ENCODE results near the gene TALDO1. TPM values are rescaled to one million over a fixed set of nuclear protein-coding genes. Genes with fewer than 3 reads are reported as not detected.

Gene TALDO1
- polyA plus RNA-seq, 1 of the 3 experiments (the other 2 are of a cell fraction) = 103 TPM

DNA sequence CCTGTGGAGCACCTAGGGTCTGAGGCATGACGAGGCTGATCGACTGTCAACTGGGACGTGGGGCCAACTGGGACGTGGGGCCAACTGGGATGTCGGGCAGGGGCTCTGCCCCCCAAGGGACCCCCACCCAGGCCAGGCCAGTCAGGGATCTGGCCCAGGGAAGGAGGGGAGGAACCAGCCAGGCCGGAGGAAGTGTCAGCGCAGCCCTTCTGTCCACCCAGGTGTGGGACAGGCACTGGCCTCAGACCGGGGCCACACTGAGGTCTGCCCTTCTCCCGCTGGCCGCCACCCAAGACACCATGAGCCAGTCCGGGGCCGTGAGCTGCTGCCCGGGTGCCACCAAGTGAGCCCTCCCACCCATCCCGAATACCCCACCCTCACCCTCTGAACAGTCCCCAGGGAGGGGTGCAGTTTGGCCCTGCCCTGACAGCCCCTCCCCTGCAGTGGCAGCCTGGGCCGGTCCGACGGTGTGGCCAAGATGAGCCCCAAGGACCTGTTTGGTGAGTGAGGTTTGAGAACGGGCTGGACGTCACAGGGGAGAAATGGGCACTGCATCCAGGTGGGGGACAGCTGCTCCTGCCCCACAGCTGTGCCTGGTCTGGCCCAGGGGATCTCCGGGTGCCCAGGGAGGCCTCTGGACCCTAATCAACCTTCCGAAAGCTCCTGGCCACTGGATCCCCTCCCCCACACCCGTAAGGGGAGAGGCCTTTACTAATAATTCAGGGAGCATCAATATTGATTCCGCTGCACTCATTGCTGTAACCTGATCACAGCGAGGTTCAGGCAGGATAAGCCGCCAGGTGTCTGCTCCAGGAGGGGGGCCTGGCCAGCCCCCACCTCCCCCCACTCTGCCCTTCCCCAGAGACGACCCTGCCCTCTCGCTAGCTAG is 37.9 kb upstream of the TALDO1 start:
- H2AFZ ChIP-seq (ENCODE audit: low read depth) = no peak overlapping the region
- no peak overlapping the region for H3K9ac ChIP-seq
- H3K79me2 ChIP-seq (ENCODE audit: insufficient read depth) = no peaks in the 10 kb centered on the region
- H3F3A ChIP-seq (replicated peaks; ENCODE audit: insufficient read depth) = no peaks in the 10 kb centered on the region
- CTCF ChIA-PET = interaction anchor here (0.9 to 1.3 kb wide), 3 partner anchors 12 to 18 kb away, joined by 4 read pairs; no protein-coding TSS in a partner anchor
- 79% methylated on average over 22 of the region's 27 CpGs for WGBS (ENCODE audit: low lambda C conversion rate)
- H3K27ac ChIP-seq (ENCODE audit: low read depth in 2 of 2, low read length in 1 of 2) = no peak overlapping the region
- H3K4me3 ChIP-seq (ENCODE audit: low read depth in 2 of 2, low read length in 1 of 2) = no peak overlapping the region
- H3K27me3 ChIP-seq (ENCODE audit: insufficient read depth) = no peaks in the 10 kb centered on the region
- no peak overlapping the region for H3K4me2 ChIP-seq
- no peaks in the 10 kb centered on the region for H3K9me2 ChIP-seq
- no peak for TF ChIP-seq POLR2AphosphoS5 (IDR thresholded peaks at IDR 0.05; ENCODE audit: low read depth, low read length)
- no peak for TF ChIP-seq FOXJ3 (CRISPR knock-in tag; IDR thresholded peaks at IDR 0.05)
- no peak for TF ChIP-seq RCOR1 (IDR thresholded peaks at IDR 0.05; ENCODE audit: low read length)
- TF ChIP-seq FOSL2 (IDR thresholded peaks at IDR 0.05; ENCODE audit: borderline replicate concordance, low read depth) = no peak
- no peak for TF ChIP-seq MEF2A (IDR thresholded peaks at IDR 0.05; ENCODE audit: borderline replicate concordance, low read depth)
- H3K36me3 ChIP-seq (replicated peaks in 1 of 2; ENCODE audit: control insufficient read depth in 1 of 2, insufficient read depth in 2 of 2, low read length in 1 of 2) = no peaks in the 10 kb centered on the region
- peaks cover 0 to 5% of the 10 kb centered on the region in 2 experiments; a peak in 1 of 4 replicates for H3K4me1 ChIP-seq (ENCODE audit: control insufficient read depth in 1 of 2, insufficient read depth in 2 of 2, low read depth in 1 of 2, low read length in 1 of 2)
- DNase-seq = peak; percentile 37
- POLR2A ChIA-PET = interaction anchor here (0.6 kb wide), 1 partner anchor 10 kb away, joined by 3 read pairs; no protein-coding TSS in a partner anchor
- no peaks in the 10 kb centered on the region for H3K9me3 ChIP-seq
- H4K20me1 ChIP-seq (ENCODE audit: insufficient read depth) = no peaks in the 10 kb centered on the region

DNA sequence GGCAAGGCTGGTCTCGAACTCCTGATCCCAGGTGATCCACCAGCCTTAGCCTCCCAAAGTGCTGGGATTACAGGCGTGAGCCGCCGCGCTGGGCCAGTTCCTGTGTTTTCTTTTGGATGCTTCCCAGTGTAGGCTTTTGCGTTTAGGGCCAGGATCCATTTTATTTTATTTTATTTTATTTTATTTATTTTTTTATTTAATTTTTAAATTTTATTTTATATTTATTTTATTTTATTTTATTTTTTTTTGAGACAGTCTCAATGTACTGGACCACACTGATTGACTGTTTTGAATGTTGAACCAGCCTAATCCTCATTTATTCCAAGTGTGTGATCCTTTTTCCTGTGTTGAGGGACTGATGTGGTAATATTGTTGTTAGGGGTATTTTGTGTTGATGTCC is 32.8 kb upstream of the TALDO1 start:
- ChIA-PET POLR2A (no interaction called here), CTCF (no interaction called here)
- TF ChIP-seq, protein P1, sequence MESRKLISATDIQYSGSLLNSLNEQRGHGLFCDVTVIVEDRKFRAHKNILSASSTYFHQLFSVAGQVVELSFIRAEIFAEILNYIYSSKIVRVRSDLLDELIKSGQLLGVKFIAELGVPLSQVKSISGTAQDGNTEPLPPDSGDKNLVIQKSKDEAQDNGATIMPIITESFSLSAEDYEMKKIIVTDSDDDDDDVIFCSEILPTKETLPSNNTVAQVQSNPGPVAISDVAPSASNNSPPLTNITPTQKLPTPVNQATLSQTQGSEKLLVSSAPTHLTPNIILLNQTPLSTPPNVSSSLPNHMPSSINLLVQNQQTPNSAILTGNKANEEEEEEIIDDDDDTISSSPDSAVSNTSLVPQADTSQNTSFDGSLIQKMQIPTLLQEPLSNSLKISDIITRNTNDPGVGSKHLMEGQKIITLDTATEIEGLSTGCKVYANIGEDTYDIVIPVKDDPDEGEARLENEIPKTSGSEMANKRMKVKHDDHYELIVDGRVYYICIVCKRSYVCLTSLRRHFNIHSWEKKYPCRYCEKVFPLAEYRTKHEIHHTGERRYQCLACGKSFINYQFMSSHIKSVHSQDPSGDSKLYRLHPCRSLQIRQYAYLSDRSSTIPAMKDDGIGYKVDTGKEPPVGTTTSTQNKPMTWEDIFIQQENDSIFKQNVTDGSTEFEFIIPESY (IDR thresholded peaks at IDR 0.05; ENCODE audit: borderline replicate concordance, low read depth) = no peak
- TF ChIP-seq SMC3 (IDR thresholded peaks at IDR 0.05; ENCODE audit: low read depth, low read length) (no peak), MXI1 (IDR thresholded peaks at IDR 0.05; ENCODE audit: low read depth, low read length) (no peak), GATA2 (CRISPR knock-in tag; IDR thresholded peaks at IDR 0.05) (no peak), ELF1 (IDR thresholded peaks at IDR 0.05) (no peak), EP300 (IDR thresholded peaks at IDR 0.05; ENCODE audit: borderline replicate concordance in 1 of 2, low read depth in 1 of 2, low read length in 1 of 2) (no peak), IRF3 (IDR thresholded peaks at IDR 0.05; ENCODE audit: low read depth, low read length) (no peak), TCF12 (IDR thresholded peaks at IDR 0.05) (no peak), RAD21 (IDR thresholded peaks at IDR 0.05; ENCODE audit: low read length) (no peak), NFIC (IDR thresholded peaks at IDR 0.05; ENCODE audit: borderline replicate concordance) (no peak), FOSL2 (IDR thresholded peaks at IDR 0.05; ENCODE audit: borderline replicate concordance, low read depth) (no peak)
- WGBS (ENCODE audit: low lambda C conversion rate) = 95% methylated on average over 6 of the region's 6 CpGs
- H3K27me3 ChIP-seq (ENCODE audit: insufficient read depth) = peaks cover 11% of the 10 kb centered on the region; the same call in 1 of the 2 replicates
- H3K9ac ChIP-seq = no peak overlapping the region
- no peak overlapping the region for H3K4me2 ChIP-seq
- H3K36me3 ChIP-seq (replicated peaks in 1 of 2; ENCODE audit: control insufficient read depth in 1 of 2, insufficient read depth in 2 of 2, low read length in 1 of 2) = no peaks in the 10 kb centered on the region
- no peak for DNase-seq
- H3K9me3 ChIP-seq = no peaks in the 10 kb centered on the region
- peaks cover 0 to 5% of the 10 kb centered on the region in 2 experiments; a peak in 1 of 4 replicates for H3K4me1 ChIP-seq (ENCODE audit: control insufficient read depth in 1 of 2, insufficient read depth in 2 of 2, low read depth in 1 of 2, low read length in 1 of 2)
- H3K4me3 ChIP-seq (ENCODE audit: low read depth in 2 of 2, low read length in 1 of 2) = no peak overlapping the region
- no peaks in the 10 kb centered on the region for H4K20me1 ChIP-seq (ENCODE audit: insufficient read depth)
- H3K79me2 ChIP-seq (ENCODE audit: insufficient read depth) = no peaks in the 10 kb centered on the region
- no peaks in the 10 kb centered on the region for H3K9me2 ChIP-seq
- H2AFZ ChIP-seq (ENCODE audit: low read depth) = no peak overlapping the region
- H3K27ac ChIP-seq (ENCODE audit: low read depth in 2 of 2, low read length in 1 of 2) = no peak overlapping the region
- no peaks in the 10 kb centered on the region for H3F3A ChIP-seq (replicated peaks; ENCODE audit: insufficient read depth)

Data from SK-N-SH (cell line).